Cerebellar nuclear complex (tissue), 1 donor: ENCODE measurements around the gene APC2.
"Not testable (repeated sequence)": the region's sequence is repeated elsewhere in the genome, so short reads cannot be mapped to it uniquely, and the experiment has no call there.

Experiments
- DNase-seq, 2 experiments: peaks; one replicate each; lab custom pipeline; 2025; lab: John Stamatoyannopoulos, UW

Gene APC2

GRCh38 chr19:1412995-1413800, 36.7 kb upstream of the APC2 start:
- no peak for DNase-seq

DNA sequence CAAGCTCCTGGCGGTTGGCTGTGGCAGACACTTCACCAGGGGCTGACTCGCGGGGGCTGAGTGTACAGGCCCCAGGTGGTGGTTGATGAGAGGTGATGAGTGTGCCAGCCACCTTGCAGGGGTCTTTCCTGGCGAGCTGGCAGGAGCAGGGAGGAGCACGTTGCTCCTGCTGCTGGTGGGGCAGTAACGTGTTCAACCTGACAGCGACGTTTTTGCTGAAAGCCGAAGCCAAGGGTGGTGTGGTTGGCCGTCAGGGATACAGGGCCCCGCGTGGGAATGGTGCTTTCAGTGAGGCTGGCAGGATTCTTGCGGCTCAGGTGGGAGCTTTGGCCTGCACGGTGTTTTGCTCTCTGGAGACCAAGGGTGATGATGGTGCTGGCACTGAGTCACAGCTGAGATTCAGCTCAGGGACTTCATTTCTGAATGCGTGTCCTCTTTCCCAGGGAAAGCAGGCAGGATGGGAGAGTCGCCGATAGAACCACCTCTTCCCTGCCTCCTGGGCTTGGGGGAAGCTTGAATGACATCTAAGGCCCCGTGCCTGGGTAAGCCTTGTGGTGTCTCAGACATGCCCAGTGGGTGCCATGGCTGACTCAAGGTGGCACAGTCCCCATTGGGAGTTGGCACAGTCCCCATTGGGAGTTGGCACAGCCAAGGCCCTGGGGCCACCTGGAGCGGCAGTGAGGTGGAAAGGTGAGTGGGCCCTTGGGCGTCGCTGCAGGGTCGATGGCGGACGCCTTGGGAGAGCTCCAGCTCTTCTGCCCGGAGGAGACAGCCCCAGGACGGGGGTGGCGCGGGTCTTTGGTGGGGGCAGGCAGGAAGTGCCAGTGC, 33.7 kb upstream of the APC2 start:
- DNase-seq: no peak

- DNase-seq: no peak
Measured at GRCh38 chr19:1417145-1417544, 32.8 kb upstream of the APC2 start.

GRCh38 chr19:1417681-1418495, 32.0 kb upstream of the APC2 start:
- DNase-seq: no peak

GRCh38 chr19:1418496-1418775, 31.5 kb upstream of the APC2 start:
- DNase-seq: no peak

DNA sequence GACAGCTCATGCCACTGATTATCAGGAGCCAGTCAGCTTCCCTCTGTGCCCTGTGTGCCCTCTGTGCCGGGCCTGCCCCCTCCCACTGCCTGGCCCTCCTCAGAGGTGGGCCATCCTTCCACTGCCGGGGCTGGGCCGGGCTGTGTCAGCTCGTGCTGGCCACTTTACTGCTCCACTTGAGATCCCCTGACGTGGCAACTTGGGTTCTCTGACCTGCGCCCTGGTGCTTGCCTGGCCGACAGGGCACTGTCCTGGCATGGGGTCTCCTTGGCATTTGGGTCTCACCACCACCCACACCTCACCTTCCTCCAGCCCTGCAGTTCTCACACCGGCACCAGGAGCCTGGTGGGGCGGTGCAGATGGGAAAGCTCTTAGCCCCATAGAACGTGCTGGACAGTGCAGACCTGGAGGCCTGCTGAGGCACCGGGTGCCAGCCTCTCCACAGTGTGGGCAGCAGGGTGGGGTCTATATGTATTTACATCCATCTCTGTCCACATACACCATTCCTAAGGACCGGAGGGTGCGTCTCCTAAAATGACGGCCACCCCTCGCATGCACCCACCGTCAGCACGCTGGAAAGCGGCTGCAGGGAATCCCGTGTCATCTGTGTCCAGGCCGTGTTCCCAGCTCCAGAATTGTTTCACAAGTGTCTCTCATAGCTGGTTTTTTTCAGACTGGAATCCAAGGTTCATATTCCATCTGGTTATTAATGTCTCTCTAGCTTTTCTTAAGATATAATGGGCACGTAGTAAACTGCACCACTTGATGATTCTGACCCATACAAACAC, 30.8 kb upstream of the APC2 start:
- no peak for DNase-seq

GRCh38 chr19:1420085-1420484, 29.8 kb upstream of the APC2 start:
- DNase-seq: not testable (repeated sequence)

DNA sequence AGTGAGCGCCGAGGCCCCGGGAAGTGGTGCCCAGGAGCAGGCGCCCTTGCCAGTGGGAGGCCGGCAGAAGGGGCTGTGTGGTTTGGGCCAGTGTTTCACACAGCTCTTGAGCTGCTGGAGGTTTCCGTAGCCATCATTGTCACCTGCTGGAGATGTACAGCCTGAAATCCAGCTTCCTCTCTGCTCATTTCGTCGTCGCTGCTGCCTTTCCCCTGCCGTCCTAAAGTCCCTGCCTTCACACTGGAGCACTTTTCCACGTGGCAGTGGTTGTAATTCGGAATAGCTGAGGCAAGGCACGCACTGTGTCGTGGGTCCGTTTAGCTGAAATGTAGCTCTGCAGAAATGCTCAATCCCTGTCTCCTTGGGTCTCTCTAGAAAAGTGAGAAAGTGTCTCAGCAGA, 29.3 kb upstream of the APC2 start:
- no peak for DNase-seq

DNA sequence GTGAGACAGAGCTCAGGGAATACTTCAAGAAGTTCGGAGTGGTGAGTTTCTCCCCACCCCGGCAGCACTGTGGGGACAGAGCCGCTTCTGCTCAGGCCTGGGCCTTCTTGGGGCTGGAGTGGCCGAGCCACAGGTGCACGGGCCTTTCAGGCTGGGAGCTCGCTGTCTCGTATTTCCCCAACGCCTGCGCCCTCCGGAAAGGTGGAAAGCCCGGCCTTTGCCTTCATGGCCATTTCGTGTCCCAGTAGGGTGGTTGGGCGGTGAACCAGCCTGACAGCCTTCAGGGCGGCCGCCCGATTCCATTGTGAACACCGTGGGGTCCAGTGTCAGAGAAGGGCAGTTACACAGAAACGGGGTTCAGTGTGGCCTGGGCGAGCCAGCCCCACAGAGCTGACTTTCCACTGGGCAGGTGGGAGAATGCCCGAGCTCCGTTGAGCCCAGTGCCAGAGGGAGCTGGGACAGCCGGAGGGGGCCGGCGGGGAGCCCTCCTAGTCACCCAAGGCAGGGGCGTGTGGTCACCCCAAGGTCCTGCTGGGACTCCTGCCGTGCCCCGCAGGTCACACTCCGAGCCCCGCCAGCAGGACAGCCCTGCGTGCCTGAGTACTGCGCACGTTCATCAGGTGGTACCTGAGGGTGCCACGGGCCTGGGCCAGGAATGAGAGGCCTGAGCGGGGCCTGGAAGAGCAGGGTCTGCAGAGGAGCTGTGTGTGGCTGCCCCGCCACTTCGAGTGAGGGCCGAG, 28.5 kb upstream of the APC2 start:
- no peak for DNase-seq

- DNase-seq: no peak
Measured at GRCh38 chr19:1421958-1422305, 28.0 kb upstream of the APC2 start.

GRCh38 chr19:1422360-1422759, 27.6 kb upstream of the APC2 start:
- DNase-seq: no peak

DNA sequence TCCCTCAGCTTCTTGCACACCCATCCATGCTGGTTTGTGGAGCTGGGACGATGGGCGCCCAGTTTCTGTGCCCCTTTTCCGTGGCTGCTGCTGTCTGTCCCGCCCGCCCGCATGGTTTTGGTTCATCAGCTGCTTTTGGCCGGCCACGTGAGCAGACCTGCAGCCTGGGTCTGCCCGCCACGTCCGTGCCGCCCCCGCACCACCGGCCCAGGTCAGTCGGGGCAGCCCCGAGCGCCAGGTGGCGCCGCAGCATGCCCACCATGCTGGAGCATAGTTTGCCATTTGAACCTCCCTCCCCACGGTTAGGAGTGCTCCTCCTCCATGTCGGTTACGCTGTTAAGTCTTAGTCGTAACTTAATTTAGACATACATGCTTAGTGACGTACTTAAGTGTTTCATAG, 27.0 kb upstream of the APC2 start:
- DNase-seq: no peak

DNA sequence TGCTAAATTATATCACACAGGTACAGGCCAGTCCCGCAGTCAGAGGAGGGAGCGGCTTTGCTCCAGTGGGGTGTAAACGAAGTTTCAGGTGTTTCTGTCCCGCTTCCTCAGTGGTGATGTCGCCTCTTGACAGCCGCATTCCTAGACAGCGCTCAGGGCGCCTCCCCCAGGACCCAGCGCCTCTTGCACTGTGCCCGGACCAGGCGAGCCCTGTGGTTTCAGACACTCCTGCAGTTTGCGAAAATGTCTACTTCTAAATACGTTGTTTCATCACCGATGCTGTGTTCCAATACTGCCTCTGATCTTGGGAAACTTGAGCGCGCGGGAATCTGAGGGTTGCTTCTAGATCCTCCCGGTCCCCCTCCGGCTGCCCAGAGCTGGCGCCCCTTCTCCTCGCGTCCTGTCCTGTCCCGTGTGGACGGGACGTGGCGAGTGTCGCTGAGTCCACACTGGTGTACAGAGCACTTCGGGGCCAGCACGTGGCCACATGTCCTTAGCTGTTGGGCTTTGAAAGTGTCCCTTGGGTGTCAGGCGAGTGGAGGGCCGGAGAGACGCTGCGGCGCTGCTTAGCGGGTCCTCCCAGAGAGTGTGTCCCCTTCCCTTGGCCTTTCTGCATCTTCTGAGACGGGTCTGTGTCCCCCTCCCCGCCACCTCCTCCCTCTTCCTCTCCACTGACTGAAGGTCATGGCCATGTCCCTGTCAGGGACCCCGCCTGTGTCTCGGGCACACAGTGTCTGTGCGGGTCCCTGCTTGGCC, 26.3 kb upstream of the APC2 start:
- DNase-seq: no peak

- no peak for DNase-seq
Measured at GRCh38 chr19:1424192-1424955, 25.5 kb upstream of the APC2 start.

DNA sequence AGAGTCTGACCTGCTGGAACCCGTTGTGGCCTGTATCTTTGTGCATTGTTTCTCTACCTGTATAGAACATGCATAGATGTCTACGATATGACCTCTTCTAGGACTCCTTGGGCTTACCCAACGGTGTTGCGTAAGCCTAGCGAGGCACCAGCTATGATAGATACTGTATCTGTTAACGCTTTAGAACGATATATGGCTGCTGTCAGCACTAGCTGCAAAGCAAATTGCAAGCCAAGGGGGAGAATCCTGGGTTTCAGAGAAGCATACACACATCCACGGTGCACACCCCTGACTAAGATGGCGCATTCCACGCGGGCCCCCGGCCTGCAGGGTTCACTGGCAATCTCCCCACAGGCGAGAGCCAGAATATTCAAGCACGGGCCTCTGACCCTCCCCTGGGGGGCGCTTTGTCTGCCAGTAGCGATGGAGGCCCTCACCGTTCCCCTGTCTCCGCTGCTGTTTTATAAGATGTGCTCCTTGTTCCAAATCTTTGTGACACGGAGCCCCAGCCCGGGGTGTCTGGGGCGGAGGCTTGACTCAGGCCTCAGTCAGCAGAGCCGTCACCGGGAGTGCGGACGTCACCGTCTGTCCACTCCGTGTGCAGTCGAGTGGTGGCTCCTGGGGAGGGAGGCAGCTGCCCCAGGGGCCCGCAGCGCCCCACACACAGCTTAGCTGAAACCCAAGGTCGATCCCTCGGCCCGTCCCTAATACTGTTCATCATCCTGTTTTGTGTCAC, 24.7 kb upstream of the APC2 start:
- no peak for DNase-seq

- no peak for DNase-seq
Measured at GRCh38 chr19:1425902-1426301, 24.0 kb upstream of the APC2 start.

GRCh38 chr19:1426736-1427135, 23.2 kb upstream of the APC2 start:
- DNase-seq: no peak

DNA sequence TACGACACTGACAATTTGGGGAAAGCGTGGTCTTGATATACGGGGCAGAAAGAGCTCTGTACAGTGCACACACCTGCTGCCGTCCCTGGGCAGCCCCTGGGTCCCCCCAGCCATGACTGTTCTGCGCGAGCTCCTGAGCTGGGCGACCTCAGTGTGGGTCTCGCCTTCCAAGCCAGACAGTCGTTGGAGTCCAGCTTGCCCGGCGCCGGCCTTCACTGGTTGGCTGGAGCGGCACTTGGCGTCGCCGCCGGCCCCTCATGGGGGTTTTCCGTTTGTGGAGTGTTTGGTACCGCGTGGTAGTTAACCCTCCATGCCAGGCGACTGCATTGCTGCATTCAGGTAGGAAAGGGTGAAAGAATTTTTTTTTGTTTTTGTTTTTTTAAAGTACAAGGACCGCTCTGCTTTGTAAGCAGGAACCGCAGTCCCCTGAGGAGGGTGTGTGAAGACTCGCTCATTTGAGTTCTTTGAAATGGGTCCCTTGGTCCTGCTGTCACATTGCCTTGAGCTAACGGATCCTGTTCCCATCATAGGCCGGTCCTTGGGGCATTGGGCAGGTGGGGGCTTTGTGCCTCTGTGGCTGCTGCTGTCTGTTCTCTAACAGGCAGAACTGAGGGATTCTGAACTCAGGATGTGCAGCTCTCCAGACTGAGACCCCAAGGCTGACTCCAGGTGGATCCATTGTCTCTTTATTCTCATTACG, 22.6 kb upstream of the APC2 start:
- no peak for DNase-seq
